NCI-H82 (cell line): ENCODE results near the gene FOXO3.
"Not testable (repeated sequence)": the region's sequence is repeated elsewhere in the genome, so short reads cannot be mapped to it uniquely, and the experiment has no call there.

Source experiments
- DNase-seq: peaks from one replicate; lab custom pipeline; 2025; lab: John Stamatoyannopoulos, UW

The FOXO3 gene

DNA sequence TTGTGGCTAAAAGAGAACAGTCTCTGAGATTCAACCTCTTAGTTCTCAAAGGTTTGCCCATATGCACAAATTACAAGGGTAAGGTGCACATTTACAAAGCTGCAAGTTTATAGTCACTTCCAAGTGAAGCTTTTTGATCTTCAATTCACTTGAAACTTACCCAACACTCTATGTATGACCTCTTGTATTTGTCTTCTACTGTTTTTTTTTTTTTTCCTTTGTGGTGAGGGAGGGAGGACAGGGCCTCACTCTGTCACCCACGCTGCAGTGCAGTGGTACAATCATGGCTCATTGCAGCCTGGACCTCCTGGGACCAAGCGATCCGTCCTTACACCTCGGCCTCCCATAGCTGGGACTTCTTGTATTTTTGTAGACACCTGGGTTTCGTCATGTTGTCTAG lies 4.5 kb upstream of the FOXO3 start:
- no peak for DNase-seq

- DNase-seq = peak; percentile 50
Measured at GRCh38 chr6:108556866-108557493, 3.7 kb upstream of the FOXO3 start.

DNA sequence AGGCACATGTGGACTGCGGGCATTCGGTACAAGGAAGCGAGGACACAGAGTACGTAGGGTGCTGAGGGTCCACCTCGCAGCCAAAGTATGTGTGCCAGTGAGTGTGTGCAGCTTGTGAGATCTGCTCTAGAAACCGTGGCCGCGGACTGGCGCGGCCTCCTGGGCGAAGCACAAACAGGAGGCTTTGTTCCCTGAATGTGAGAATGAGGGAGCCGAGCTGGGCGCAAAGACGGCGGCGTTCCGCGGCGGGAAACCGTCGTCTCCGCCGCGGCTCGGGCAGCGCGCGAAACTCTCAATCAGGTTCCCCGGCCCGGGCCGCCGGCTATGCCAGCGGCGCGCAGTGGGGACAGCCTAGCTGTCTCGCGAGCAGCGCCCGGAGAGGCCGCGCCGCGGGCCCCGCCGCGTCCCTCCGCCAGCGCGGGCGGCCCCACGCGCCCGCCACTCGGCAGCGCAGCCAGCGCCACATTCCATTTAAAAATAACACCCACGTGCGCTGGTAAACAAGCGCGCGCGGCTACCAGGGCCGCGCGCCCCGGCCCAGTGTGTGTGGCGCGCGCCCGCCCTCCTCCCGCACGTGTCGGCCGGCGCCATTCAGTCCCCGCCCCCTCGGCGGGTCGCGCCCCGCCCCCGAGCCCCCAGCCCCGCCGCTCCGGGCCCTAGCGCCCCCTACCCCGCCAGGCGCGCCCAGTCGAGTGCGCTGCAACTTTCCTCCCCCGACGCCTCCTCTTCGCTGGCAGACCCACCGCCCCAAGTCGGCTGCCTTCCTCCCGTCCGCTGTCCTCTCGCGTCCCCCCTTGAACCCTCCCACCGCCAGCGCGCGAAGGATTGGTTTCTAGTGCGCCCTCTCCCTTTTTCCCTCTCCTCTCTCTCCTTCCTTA lies 3.0 kb upstream of the FOXO3 start:
- peak; percentile 95 for DNase-seq

- peak; percentile 99 for DNase-seq
Measured at GRCh38 chr6:108558372-108559096, 2.2 kb upstream of the FOXO3 start.

DNA sequence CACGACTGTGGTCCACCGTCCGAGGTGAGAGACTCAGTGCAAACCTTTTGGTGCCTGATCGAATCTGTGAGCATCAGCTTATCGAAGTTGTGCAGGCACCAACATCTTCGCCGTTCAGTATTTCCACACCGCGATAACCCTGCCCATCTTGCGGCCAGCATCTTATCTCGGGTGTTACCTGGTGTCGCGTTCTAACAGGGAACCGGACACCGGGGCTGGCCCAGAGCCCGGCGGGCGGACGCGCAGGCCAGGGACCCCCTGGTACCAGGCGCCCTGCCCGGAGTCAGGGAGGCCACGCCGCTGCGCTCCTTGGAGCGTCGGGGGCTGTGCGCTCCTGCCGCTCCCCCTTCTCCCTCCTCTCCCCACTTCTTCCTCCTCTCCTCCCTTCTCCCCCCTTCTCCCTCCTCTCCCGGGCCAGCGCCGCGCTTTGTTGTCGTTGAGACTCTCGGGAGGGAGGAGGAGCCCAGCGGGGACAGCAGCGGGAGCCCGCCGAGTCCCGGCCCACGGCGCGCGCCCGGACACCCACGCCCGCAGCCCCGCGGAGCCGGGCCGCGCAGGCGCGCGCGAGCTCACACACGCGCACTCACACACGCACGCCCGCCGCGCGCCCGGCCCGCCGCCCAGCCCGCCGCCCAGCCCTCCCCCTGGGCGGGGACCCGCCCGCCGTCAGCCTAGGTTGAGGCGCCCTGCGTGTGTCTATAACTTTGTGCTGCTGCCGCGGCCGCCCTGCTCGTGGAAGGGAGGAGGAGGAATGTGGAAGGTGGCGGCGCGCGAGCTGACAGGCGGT lies 1.4 kb upstream of the FOXO3 start:
- peak; percentile 93 for DNase-seq

- DNase-seq = peak; percentile 87
Measured at GRCh38 chr6:108559884-108560462, 744 bp upstream of the FOXO3 start.

- DNase-seq = not testable (repeated sequence)
Measured at GRCh38 chr6:108561309-108561647, 561 bp downstream of the FOXO3 start.

DNA sequence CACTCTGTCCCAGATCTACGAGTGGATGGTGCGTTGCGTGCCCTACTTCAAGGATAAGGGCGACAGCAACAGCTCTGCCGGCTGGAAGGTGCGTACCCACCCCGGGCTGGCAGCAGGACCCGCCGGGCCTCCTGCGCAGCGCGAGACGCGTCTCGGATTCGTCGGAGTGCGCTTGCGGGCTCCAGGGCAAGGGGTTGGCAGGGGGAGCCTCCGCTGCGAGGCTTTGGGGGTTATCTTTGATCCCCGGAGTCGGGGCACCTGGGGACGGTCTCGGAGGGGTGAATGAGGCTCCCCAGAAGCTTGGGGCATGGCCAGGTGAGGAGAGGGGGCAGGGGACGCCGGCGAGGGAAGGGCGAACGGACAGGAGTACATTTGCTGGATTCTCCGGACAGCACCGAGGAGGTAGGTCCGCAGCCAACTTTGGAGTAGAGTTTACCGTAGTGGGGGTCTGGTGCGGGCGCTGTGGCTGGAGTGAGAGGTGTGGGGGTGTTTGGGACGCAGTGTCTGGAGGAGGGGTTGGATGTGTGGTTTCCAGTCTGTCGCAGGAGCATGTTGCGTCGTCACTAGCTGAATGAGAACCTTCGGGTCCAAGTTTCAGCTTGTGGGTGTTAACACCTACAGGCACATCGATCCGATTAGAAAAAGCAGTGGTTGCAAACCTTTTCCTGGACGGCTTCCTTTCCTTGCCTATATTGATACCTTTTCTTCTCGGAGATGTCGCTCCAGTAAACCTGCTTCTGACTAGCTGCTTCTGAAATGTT lies 1.2 kb downstream of the FOXO3 start:
- peak; percentile 64 for DNase-seq

DNA sequence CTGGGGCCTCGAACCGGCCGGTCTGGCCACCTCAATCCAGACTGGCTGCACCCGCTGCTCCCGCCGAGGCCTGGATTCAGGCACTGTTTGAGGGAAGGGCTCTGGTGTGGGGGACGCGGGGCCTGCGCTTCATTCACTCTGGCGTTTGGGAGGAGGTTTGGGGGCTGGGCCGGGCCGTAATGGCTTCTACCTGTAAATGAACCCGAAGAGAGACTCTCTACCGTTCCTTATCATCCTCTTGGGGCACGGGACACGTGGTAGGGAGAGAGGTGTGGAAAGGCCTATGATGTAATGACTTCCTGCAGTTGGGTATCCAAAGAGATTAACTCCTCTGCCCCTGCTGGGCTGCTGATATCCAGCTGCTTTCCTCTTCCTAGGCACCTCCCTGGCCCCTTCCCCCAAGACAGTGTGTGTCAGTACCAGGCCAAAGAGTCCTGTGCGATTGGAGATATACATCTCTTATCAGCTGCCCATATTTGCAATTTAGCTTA lies 1.8 kb downstream of the FOXO3 start:
- peak; percentile 96 for DNase-seq

DNA sequence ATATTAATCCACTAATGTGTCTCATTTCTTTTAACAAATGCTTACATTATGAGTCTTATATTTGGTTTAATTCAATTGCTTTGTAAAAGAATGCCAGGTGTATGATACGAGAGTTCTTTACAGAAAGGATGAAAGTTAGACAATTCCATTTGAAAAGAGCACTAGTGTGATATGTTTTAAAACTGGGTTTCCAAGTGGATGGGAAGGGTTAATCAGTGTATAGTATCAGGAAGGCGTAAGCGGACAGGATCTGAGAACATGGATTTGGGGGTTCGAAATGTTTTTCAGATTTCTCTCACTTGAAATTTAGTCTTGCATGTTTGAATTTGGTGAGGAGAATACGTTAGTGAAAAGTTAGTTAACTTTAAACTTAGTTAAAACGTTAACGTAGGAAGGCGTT lies 2.6 kb downstream of the FOXO3 start:
- no peak for DNase-seq

DNA sequence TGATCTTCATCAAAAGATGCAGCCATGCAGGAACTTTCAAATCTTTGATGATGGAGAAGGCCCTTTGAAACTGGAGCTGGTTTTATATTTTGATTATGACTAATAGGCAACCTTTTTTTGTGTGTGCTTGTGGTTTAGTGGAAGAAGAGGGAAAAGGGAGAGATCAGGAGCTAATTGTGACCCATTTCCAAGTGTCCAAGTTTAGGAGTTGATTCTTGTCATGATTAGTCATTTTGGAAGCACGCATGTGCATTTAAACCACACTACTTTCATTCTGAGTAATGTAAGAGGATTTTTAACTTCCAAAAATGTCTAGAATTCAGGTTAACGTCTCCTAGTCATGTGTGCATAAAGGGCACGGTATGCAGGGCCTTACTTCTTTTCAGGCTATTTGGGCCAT lies 3.5 kb downstream of the FOXO3 start:
- DNase-seq = no peak

- DNase-seq = no peak
Measured at GRCh38 chr6:108565091-108565766, 4.5 kb downstream of the FOXO3 start.

DNA sequence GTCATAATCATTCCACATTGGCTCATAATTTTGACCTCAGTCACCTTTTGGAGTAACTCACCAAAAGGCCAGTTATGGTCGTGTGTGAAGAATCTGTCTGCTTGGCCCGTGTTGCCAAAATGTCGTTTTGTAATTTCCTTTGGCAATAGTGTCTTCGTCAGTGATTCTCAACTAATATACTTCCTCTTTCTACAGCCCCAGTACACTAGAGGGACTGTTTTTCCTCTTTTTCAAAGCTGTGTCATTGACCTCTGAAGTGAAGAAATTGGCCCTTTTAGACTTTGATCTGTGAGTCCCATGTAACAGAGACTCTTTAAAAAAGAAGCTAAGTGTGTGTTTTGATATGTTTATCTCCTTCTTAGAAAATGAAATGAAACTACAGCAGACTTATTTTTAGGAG lies 5.2 kb downstream of the FOXO3 start:
- DNase-seq = no peak

DNA sequence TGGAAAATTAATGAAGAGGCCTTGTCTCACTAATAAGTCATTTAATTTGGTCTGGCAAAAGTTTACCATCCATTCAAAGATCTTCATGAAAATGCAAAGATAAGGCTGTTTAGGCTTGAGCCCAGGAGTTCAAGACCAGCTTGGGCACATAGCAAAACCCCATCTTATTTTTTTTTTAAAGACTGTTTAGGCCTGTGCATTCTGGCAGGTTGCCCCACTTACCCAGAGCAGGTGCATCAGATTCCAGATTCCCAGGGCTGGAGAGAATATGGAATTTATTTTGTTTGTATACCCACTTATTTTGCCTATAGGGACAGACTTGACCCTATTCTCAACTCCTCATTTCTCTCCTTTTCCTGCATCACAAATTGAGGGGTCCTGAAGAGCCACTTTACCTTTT lies 5.7 kb downstream of the FOXO3 start:
- DNase-seq = no peak

DNA sequence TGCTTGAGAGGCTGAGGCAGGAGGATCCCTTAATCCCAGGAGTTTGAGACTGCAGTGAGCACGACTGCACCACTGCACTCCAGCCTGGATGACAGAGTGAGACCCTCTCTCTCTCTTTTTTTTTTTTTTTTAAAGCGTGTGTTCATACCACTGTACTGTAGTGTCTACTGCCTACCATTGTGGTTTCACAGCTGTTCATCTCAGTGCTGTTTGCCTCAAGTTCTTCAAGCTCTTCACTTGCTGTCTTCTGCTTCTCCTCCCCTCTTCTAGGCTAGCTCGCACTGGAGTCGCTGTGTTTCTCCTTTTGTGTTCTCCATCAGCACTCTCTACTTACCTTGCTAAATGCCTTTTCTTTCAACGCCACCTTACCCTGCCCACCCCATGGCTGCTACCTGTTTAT lies 7.4 kb downstream of the FOXO3 start:
- DNase-seq = no peak

GRCh38 chr6:108568551-108569305 lies 8.0 kb downstream of the FOXO3 start:
- DNase-seq = no peak

- no peak for DNase-seq
Measured at GRCh38 chr6:108570517-108570916, 9.8 kb downstream of the FOXO3 start.

GRCh38 chr6:108574457-108575141 lies 13.9 kb downstream of the FOXO3 start:
- DNase-seq = no peak

GRCh38 chr6:108575905-108576494 lies 15.3 kb downstream of the FOXO3 start:
- no peak for DNase-seq
